Measurements from ENCODE around the gene CDH7.

DNA sequence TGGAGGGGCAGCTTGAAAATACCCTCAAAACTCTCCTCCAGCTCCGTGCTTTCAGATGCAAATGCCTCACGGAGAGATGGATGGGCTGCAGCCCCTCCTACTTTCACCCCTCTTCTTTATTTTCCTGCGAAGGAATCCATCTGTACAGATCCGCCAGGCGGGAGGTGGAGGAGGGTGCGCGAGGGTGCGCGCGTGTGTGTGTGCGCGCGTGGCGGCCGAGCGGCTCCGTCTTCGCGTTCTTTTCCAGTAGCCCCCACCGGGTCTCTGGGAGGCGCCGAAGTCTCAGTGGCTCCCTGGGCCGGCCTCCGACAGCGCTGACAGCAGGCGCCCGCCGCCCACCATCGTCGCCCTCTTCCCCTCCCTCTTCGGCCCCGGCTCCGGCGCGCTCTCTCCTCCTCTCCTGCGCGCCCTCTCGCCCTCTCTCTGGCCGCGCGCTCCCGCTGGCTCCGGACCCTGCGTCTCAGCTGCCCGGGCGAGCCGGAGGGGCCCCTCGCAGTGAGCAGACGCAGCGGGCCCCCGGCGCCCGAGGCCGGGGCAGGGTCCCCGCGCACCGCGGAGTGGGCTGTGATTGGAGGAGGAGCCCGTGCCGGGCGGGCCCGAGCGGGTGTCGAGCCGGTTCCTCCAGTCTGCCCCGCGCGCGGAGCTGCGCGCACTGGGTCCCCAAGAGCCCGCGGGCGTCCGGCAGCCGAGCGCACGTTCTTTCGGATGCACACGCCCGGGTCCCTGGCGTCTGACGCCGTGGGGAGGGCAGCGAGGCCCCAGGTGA is at the start of gene CDH7:
- TF ChIP-seq, protein P1, sequence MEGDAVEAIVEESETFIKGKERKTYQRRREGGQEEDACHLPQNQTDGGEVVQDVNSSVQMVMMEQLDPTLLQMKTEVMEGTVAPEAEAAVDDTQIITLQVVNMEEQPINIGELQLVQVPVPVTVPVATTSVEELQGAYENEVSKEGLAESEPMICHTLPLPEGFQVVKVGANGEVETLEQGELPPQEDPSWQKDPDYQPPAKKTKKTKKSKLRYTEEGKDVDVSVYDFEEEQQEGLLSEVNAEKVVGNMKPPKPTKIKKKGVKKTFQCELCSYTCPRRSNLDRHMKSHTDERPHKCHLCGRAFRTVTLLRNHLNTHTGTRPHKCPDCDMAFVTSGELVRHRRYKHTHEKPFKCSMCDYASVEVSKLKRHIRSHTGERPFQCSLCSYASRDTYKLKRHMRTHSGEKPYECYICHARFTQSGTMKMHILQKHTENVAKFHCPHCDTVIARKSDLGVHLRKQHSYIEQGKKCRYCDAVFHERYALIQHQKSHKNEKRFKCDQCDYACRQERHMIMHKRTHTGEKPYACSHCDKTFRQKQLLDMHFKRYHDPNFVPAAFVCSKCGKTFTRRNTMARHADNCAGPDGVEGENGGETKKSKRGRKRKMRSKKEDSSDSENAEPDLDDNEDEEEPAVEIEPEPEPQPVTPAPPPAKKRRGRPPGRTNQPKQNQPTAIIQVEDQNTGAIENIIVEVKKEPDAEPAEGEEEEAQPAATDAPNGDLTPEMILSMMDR (conservative IDR thresholded peaks at IDR 0.05 in 1 of 2, IDR thresholded peaks at IDR 0.05 in 1 of 2; ENCODE audit: extremely low read depth in 1 of 2, insufficient read depth in 1 of 2, low read depth in 1 of 2, low read length in 2 of 2) = no peak
- no peak for TF ChIP-seq EZH2 (IDR thresholded peaks at IDR 0.05; ENCODE audit: borderline replicate concordance, low read length)
